OCI-LY3 (cell line): Measurements from ENCODE around the gene HMGCLL1.

Source experiments
- H2AFZ ChIP-seq: fragments of 200-600, 300-600 bp; shearing (Covaris generic); 2 replicates; pipeline ENCODE4 v1.6.0; 2014; ENCODE audit warnings: antibody characterized with exemption, low read depth, low read length
- H3K27ac ChIP-seq: fragments of 200-600, 300-600 bp; sonication (generic); 2 replicates; pipeline ENCODE4 v1.5.1; 2014; ENCODE audit warnings: mild to moderate bottlenecking, low read length, moderate library complexity, mixed read lengths
- H3K27me3 ChIP-seq: fragments of 200-600, 300-600 bp; sonication (generic); 2 replicates; pipeline ENCODE4 v1.6.1; 2014; ENCODE audit warnings: low read depth, low read length, mixed read lengths
- H3K36me3 ChIP-seq: fragments of 200-600, 300-600 bp; sonication (generic); replicated peaks from 2 replicates; pipeline ENCODE3; 2014; ENCODE audit warnings: low read depth, low read length, mixed read lengths
- H3K4me1 ChIP-seq: fragments of 300-600, 200-600 bp; sonication (generic); 2 replicates; pipeline ENCODE4 v1.6.1; 2014; ENCODE audit warnings: low read length, mixed read lengths
- H3K4me2 ChIP-seq: fragments of 200-600, 300-600 bp; sonication (generic); 2 replicates; pipeline ENCODE4 v1.6.1; 2014; ENCODE audit warnings: low read length, mixed read lengths
- H3K4me3 ChIP-seq: fragments of 300-600, 200-600 bp; sonication (generic); 2 replicates; pipeline ENCODE4 v1.5.1; 2014; ENCODE audit warnings: antibody characterized with exemption, mild to moderate bottlenecking, low read length, moderate library complexity
- H3K79me2 ChIP-seq: fragments of 300-600, 200-600 bp; shearing (Covaris generic); 2 replicates; pipeline ENCODE4 v1.6.1; 2014; ENCODE audit warnings: mild to moderate bottlenecking, low read length, mixed read lengths
- H3K9ac ChIP-seq: fragments of 300-600, 200-600 bp; shearing (Covaris generic); 2 replicates; pipeline ENCODE4 v1.6.0; 2014; ENCODE audit warnings: mild to moderate bottlenecking, low read length, moderate library complexity
- H3K9me3 ChIP-seq: fragments of 200-600, 300-600 bp; shearing (Covaris generic); 2 replicates; pipeline ENCODE4 v1.6.1; 2014; ENCODE audit warnings: low read length, mixed read lengths; ENCODE audit not compliant: insufficient read depth
- H4K20me1 ChIP-seq: fragments of 200-600, 300-600 bp; sonication (generic); 2 replicates; pipeline ENCODE4 v1.6.1; 2016; ENCODE audit warnings: low read length, mixed read lengths; ENCODE audit not compliant: insufficient read depth
- CTCF ChIP-seq: fragments of 200-600, 300-600 bp; sonication (generic); IDR thresholded peaks from 2 replicates; pipeline ENCODE4 v1.5.1; 2014; ENCODE audit warnings: antibody characterized with exemption, low read length, low read depth
- EZH2phosphoT487 ChIP-seq: fragments of 200-600 bp; shearing (Covaris generic); IDR thresholded peaks from 2 replicates; pipeline ENCODE4 v1.6.1; 2018; ENCODE audit warnings: antibody characterized with exemption, mixed run types, low read depth

The HMGCLL1 gene

GRCh38 chr6:55397986-55398385 is 181.0 kb downstream of the HMGCLL1 start:
- H3K79me2 ChIP-seq = no peaks in the 10 kb centered on the region
- TF ChIP-seq EZH2phosphoT487 (no peak), CTCF (no peak)
- no peak overlapping the region for H3K4me2 ChIP-seq
- no peaks in the 10 kb centered on the region for H3K36me3 ChIP-seq
- H4K20me1 ChIP-seq = no peaks in the 10 kb centered on the region
- H3K27ac ChIP-seq = no peak overlapping the region
- H3K9me3 ChIP-seq = no peaks in the 10 kb centered on the region
- no peak overlapping the region for H2AFZ ChIP-seq
- no peak overlapping the region for H3K4me3 ChIP-seq
- H3K27me3 ChIP-seq = no peaks in the 10 kb centered on the region
- no peaks in the 10 kb centered on the region for H3K4me1 ChIP-seq
- no peak overlapping the region for H3K9ac ChIP-seq

- Histone ChIP-seq H3K9ac (no peak overlapping the region), H3K36me3 (no peaks in the 10 kb centered on the region), H3K4me2 (no peak overlapping the region), H3K4me3 (no peak overlapping the region), H4K20me1 (no peaks in the 10 kb centered on the region), H2AFZ (no peak overlapping the region), H3K79me2 (no peaks in the 10 kb centered on the region), H3K4me1 (no peaks in the 10 kb centered on the region), H3K27me3 (no peaks in the 10 kb centered on the region), H3K27ac (no peak overlapping the region), H3K9me3 (no peaks in the 10 kb centered on the region)
- TF ChIP-seq CTCF (no peak), EZH2phosphoT487 (no peak)
Measured at GRCh38 chr6:55395871-55396270, 183.1 kb downstream of the HMGCLL1 start.

- Histone ChIP-seq H3K4me1 (no peaks in the 10 kb centered on the region), H4K20me1 (no peaks in the 10 kb centered on the region), H3K27ac (no peak overlapping the region), H3K9me3 (no peaks in the 10 kb centered on the region), H3K36me3 (no peaks in the 10 kb centered on the region), H2AFZ (no peak overlapping the region), H3K9ac (no peak overlapping the region), H3K79me2 (no peaks in the 10 kb centered on the region), H3K4me2 (no peak overlapping the region), H3K27me3 (no peaks in the 10 kb centered on the region), H3K4me3 (no peak overlapping the region)
- TF ChIP-seq CTCF = no peak
- no peak for TF ChIP-seq EZH2phosphoT487
Measured at GRCh38 chr6:55388211-55388610, 190.8 kb downstream of the HMGCLL1 start.
